Measurements from ENCODE around the gene TSPO. TPM values are rescaled to one million over a fixed set of nuclear protein-coding genes. Genes with fewer than 3 reads are reported as not detected.

The TSPO gene
- total and polyA plus RNA-seq, 8 donors, result 24.2 to 79.6 (median 42.5) TPM

GRCh38 chr22:43203471-43203981, 52.2 kb downstream of the TSPO start:
- no peak for ATAC-seq
- H3K4me3 ChIP-seq, result no peak overlapping the region
- H3K36me3 ChIP-seq, result no peaks in the 10 kb centered on the region
- no peak for TF ChIP-seq CTCF (IDR thresholded peaks at IDR 0.05)
- 64 to 72% methylated on average over 17 to 20 of the region's 20 CpGs for WGBS, 2 donors
- DNase-seq, result peak in 1 of 6 donors; percentile 46
- H3K9me3 ChIP-seq, result no peaks in the 10 kb centered on the region
- H3K27ac ChIP-seq, result no peak overlapping the region
- intact Hi-C loops (cut with DNase I), result no loop called here
- no peaks in the 10 kb centered on the region for H3K27me3 ChIP-seq
- no peak for FAIRE-seq
- no peaks in the 10 kb centered on the region for H3K4me1 ChIP-seq

- Histone ChIP-seq H3K4me3 (no peak overlapping the region), H3K4me1 (no peaks in the 10 kb centered on the region), H3K27ac (no peak overlapping the region), H3K9me3 (no peaks in the 10 kb centered on the region), H3K27me3 (no peaks in the 10 kb centered on the region), H3K36me3 (no peaks in the 10 kb centered on the region)
- ATAC-seq (no peak), FAIRE-seq (no peak), DNase-seq (peak in 1 of 6 donors; percentile 48)
- intact Hi-C loops (cut with DNase I), result no loop called here
- WGBS, 2 donors, result 86 to 91% methylated on average over 9 of the region's 9 CpGs
- TF ChIP-seq CTCF (IDR thresholded peaks at IDR 0.05), result no peak
These were observed 53.9 kb downstream of the TSPO start for GRCh38 chr22:43205261-43205691.

GRCh38 chr22:43205748-43206508, 54.6 kb downstream of the TSPO start:
- Histone ChIP-seq H3K36me3 (no peaks in the 10 kb centered on the region), H3K27me3 (no peaks in the 10 kb centered on the region), H3K4me3 (no peak overlapping the region), H3K9me3 (no peaks in the 10 kb centered on the region), H3K27ac (no peak overlapping the region), H3K4me1 (no peaks in the 10 kb centered on the region)
- no peak for FAIRE-seq
- intact Hi-C loops (cut with DNase I), result no loop called here
- TF ChIP-seq CTCF (IDR thresholded peaks at IDR 0.05), result no peak
- DNase-seq, result no peak
- WGBS, 2 donors, result 51 to 57% methylated on average over 5 of the region's 5 CpGs
- no peak for ATAC-seq

GRCh38 chr22:43206509-43207161, 55.3 kb downstream of the TSPO start:
- peak in 1 of 6 donors; percentile 48 for DNase-seq
- H3K27me3 ChIP-seq, result no peaks in the 10 kb centered on the region
- no peaks in the 10 kb centered on the region for H3K4me1 ChIP-seq
- FAIRE-seq, result no peak
- intact Hi-C loops (cut with DNase I), result no loop called here
- H3K27ac ChIP-seq, result no peak overlapping the region
- TF ChIP-seq CTCF (IDR thresholded peaks at IDR 0.05), result no peak
- no peaks in the 10 kb centered on the region for H3K9me3 ChIP-seq
- no peak for ATAC-seq
- 45 to 52% methylated on average over 21 to 23 of the region's 23 CpGs for WGBS, 2 donors
- H3K4me3 ChIP-seq, result no peak overlapping the region
- no peaks in the 10 kb centered on the region for H3K36me3 ChIP-seq

GRCh38 chr22:43207386-43207785, 56.0 kb downstream of the TSPO start:
- ATAC-seq, result no peak
- H3K27me3 ChIP-seq, result no peaks in the 10 kb centered on the region
- no peak overlapping the region for H3K4me3 ChIP-seq
- no peak for FAIRE-seq
- no peaks in the 10 kb centered on the region for H3K4me1 ChIP-seq
- H3K27ac ChIP-seq, result no peak overlapping the region
- intact Hi-C loops (cut with DNase I), result no loop called here
- no peaks in the 10 kb centered on the region for H3K36me3 ChIP-seq
- 76 to 83% methylated on average over 12 to 13 of the region's 13 CpGs for whole genome bisulfite sequencing, 2 donors
- no peak for DNase-seq
- no peaks in the 10 kb centered on the region for H3K9me3 ChIP-seq
- TF ChIP-seq CTCF (IDR thresholded peaks at IDR 0.05), result no peak

Measured in pancreas (tissue), 10 donors.